Measurements from ENCODE around the gene HSPA12A. TPM values are rescaled to one million over a fixed set of nuclear protein-coding genes. Genes with fewer than 3 reads are reported as not detected.

The HSPA12A gene
- total and polyA plus RNA-seq, 2 donors (not counting 1 experiment from before 2014, with no cell fraction given): 14.4 to 15.7 TPM

DNA sequence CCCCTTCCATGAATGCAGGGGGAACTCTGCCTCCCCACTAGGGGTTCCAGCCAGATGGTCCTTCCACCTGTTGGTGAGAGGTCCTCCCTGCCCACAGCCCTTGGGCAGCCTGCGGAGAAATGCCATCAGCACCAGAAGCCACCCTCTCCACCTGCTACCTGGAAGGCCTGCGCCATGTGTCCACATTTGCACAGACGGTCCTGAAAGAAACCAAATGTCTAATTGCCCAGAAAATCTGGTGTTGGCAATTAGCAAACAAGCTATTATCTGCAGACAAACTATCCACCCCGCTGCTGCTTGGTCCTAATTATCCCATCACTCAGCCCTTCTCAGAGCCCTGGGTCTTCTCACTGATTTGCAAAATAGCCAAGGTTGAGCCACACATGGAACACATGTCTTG, 32.3 kb downstream of the HSPA12A start:
- Histone ChIP-seq H3K27ac (ENCODE audit: insufficient read depth, low read length) (no peak overlapping the region), H3K27me3 (ENCODE audit: control insufficient read depth, insufficient read depth, low read length) (no peaks in the 10 kb centered on the region), H3K79me2 (ENCODE audit: control insufficient read depth, insufficient read depth, low read length) (no peaks in the 10 kb centered on the region), H4K20me1 (ENCODE audit: control insufficient read depth, extremely low read depth, insufficient read depth, low read length) (no peaks in the 10 kb centered on the region), H3K9ac (ENCODE audit: insufficient read depth, low read length) (no peak overlapping the region), H3K4me1 (ENCODE audit: control insufficient read depth, extremely low read depth, insufficient read depth, low read length) (peaks cover 8% of the 10 kb centered on the region), H3K9me3 (ENCODE audit: control insufficient read depth, insufficient read depth, low read depth, low read length) (no peaks in the 10 kb centered on the region), H3K4me2 (ENCODE audit: extremely low read depth, insufficient read depth, low read length) (no peak overlapping the region), H2AFZ (ENCODE audit: low read length) (no peak overlapping the region), H3K36me3 (ENCODE audit: control insufficient read depth, insufficient read depth, low read length) (no peaks in the 10 kb centered on the region), H3K4me3 (replicated peaks in 1 of 4; ENCODE audit: control extremely low read depth in 1 of 4, insufficient read depth in 1 of 4, low read depth in 3 of 4, low read length in 4 of 4) (no peak overlapping the region)
- TF ChIP-seq EZH2 (IDR thresholded peaks at IDR 0.05; ENCODE audit: low read length, missing control alignments): no peak
- TF ChIP-seq, protein P1, sequence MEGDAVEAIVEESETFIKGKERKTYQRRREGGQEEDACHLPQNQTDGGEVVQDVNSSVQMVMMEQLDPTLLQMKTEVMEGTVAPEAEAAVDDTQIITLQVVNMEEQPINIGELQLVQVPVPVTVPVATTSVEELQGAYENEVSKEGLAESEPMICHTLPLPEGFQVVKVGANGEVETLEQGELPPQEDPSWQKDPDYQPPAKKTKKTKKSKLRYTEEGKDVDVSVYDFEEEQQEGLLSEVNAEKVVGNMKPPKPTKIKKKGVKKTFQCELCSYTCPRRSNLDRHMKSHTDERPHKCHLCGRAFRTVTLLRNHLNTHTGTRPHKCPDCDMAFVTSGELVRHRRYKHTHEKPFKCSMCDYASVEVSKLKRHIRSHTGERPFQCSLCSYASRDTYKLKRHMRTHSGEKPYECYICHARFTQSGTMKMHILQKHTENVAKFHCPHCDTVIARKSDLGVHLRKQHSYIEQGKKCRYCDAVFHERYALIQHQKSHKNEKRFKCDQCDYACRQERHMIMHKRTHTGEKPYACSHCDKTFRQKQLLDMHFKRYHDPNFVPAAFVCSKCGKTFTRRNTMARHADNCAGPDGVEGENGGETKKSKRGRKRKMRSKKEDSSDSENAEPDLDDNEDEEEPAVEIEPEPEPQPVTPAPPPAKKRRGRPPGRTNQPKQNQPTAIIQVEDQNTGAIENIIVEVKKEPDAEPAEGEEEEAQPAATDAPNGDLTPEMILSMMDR (conservative IDR thresholded peaks at IDR 0.05 in 1 of 2, IDR thresholded peaks at IDR 0.05 in 1 of 2; ENCODE audit: low read depth in 1 of 2, low read length in 2 of 2): no peak
- DNase-seq (ENCODE audit: low read depth in 2 of 2): no peak

DNA sequence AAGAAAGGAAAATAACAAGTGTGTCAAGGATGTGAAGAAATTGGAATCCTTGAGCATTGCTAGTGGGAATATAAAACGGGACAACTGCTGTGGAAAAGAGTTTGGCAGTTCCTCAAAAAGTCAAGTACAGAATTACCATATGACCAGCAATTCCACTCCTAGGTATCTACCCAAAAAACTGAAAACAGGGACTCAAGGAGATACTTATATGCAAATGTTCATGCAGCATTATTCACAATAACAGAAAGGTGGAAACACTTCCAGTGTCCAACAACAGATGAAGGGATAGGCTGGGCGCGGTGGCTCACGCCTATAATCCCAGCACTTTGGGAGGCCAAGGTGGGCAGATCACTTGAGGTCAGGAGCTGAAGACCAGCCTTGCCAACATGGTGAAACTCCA, 33.5 kb downstream of the HSPA12A start:
- Histone ChIP-seq H3K4me3 (replicated peaks in 1 of 4; ENCODE audit: control extremely low read depth in 1 of 4, insufficient read depth in 1 of 4, low read depth in 3 of 4, low read length in 4 of 4) (no peak overlapping the region), H3K4me2 (ENCODE audit: extremely low read depth, insufficient read depth, low read length) (peak overlapping the region; percentile 13), H3K9ac (ENCODE audit: insufficient read depth, low read length) (no peak overlapping the region), H3K27me3 (ENCODE audit: control insufficient read depth, insufficient read depth, low read length) (no peaks in the 10 kb centered on the region), H2AFZ (ENCODE audit: low read length) (no peak overlapping the region), H3K4me1 (ENCODE audit: control insufficient read depth, extremely low read depth, insufficient read depth, low read length) (peaks cover 8% of the 10 kb centered on the region), H4K20me1 (ENCODE audit: control insufficient read depth, extremely low read depth, insufficient read depth, low read length) (no peaks in the 10 kb centered on the region), H3K9me3 (ENCODE audit: control insufficient read depth, insufficient read depth, low read depth, low read length) (no peaks in the 10 kb centered on the region), H3K79me2 (ENCODE audit: control insufficient read depth, insufficient read depth, low read length) (no peaks in the 10 kb centered on the region), H3K27ac (ENCODE audit: insufficient read depth, low read length) (no peak overlapping the region), H3K36me3 (ENCODE audit: control insufficient read depth, insufficient read depth, low read length) (peaks cover 3% of the 10 kb centered on the region)
- TF ChIP-seq, protein P1 (conservative IDR thresholded peaks at IDR 0.05 in 1 of 2, IDR thresholded peaks at IDR 0.05 in 1 of 2; ENCODE audit: low read depth in 1 of 2, low read length in 2 of 2): no peak
- no peak for TF ChIP-seq EZH2 (IDR thresholded peaks at IDR 0.05; ENCODE audit: low read length, missing control alignments)
- no peak for DNase-seq (ENCODE audit: low read depth in 2 of 2)

DNA sequence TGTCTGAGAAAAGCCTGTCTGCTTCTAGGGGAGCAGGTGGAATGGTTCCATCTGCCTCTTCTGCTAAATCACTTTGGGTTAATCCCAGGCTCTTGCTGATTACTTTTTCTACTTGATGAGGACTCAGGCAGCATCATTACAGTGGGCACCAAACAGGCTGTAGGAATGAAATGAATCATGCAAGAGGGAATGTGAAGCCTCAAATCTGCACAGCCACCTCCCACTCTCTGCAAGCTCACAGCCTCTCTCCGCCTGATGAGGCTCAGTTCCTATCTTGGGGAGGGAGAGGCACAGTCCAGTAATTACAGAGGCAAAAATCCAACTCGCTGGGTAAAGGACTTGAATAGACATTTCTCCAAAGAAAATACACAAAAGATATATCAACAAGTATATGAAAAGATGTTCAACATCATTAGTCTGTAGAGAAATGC, 34.0 kb downstream of the HSPA12A start:
- Histone ChIP-seq H4K20me1 (ENCODE audit: control insufficient read depth, extremely low read depth, insufficient read depth, low read length) (no peaks in the 10 kb centered on the region), H3K27ac (ENCODE audit: insufficient read depth, low read length) (no peak overlapping the region), H3K79me2 (ENCODE audit: control insufficient read depth, insufficient read depth, low read length) (no peaks in the 10 kb centered on the region), H3K36me3 (ENCODE audit: control insufficient read depth, insufficient read depth, low read length) (peaks cover 3% of the 10 kb centered on the region), H3K4me2 (ENCODE audit: extremely low read depth, insufficient read depth, low read length) (peak overlapping the region; percentile 71), H3K9ac (ENCODE audit: insufficient read depth, low read length) (no peak overlapping the region), H3K4me3 (replicated peaks in 1 of 4; ENCODE audit: control extremely low read depth in 1 of 4, insufficient read depth in 1 of 4, low read depth in 3 of 4, low read length in 4 of 4) (no peak overlapping the region), H3K9me3 (ENCODE audit: control insufficient read depth, insufficient read depth, low read depth, low read length) (no peaks in the 10 kb centered on the region), H3K4me1 (ENCODE audit: control insufficient read depth, extremely low read depth, insufficient read depth, low read length) (peaks cover 8% of the 10 kb centered on the region), H2AFZ (ENCODE audit: low read length) (no peak overlapping the region), H3K27me3 (ENCODE audit: control insufficient read depth, insufficient read depth, low read length) (no peaks in the 10 kb centered on the region)
- peak; percentile 38 to 94 for DNase-seq (ENCODE audit: low read depth in 2 of 2)
- TF ChIP-seq, protein P1 (conservative IDR thresholded peaks at IDR 0.05 in 1 of 2, IDR thresholded peaks at IDR 0.05 in 1 of 2; ENCODE audit: low read depth in 1 of 2, low read length in 2 of 2): no peak
- TF ChIP-seq EZH2 (IDR thresholded peaks at IDR 0.05; ENCODE audit: low read length, missing control alignments): no peak

All from fibroblast of lung (primary cell).